Left forelimb (tissue), 1 donor: Measurements from ENCODE around the gene SST.

Source experiments
- DNase-seq: peaks from one replicate; pipeline ENCODE4 v3.0.0-alpha.2; 2018; ENCODE audit warnings: low spot score

The SST gene

DNA sequence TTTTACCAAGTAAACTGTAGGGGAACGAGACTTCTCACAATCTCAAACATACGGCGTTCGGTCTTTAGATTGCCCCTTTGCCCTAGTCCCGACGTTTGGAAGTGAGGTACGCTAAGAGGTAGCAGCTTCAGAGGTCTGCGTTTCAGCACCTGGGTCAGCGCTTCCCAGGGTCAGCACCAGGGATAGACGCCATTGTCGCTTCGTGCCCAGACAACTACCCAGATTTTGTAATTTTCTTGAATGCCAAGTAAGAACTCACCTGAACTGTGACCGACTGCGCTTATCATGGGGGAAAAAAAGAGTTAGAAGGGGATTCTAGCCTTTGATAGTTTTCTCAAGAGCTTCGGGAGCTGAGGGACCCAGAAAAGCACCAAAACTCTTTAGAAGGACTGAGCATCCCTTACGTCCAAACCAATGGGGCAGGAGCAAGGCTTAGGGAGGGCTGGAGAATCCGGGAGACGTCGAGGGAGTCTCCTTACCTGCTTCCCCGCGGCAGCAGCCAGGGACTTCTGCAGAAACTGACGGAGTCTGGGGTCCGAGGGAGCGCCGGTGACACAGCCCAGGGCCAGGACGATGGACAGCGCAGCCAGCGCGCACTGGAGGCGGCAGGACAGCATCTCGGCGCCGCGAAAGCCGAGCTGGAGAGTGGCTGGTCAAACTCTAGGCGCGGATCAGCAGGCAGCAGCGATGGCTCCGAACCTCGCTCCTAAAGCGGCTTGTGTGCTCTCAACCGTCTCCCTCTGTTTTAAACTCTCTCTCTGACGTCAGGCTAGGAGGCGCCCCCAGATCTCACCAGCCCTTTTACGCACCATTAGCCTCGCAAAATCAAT lies at the start of gene SST:
SST (minus strand) TSS at position 720 of the 830 bp plus-strand sequence; CDS start at position 617, 103 bp downstream.
- DNase-seq, result peak; percentile 67

DNA sequence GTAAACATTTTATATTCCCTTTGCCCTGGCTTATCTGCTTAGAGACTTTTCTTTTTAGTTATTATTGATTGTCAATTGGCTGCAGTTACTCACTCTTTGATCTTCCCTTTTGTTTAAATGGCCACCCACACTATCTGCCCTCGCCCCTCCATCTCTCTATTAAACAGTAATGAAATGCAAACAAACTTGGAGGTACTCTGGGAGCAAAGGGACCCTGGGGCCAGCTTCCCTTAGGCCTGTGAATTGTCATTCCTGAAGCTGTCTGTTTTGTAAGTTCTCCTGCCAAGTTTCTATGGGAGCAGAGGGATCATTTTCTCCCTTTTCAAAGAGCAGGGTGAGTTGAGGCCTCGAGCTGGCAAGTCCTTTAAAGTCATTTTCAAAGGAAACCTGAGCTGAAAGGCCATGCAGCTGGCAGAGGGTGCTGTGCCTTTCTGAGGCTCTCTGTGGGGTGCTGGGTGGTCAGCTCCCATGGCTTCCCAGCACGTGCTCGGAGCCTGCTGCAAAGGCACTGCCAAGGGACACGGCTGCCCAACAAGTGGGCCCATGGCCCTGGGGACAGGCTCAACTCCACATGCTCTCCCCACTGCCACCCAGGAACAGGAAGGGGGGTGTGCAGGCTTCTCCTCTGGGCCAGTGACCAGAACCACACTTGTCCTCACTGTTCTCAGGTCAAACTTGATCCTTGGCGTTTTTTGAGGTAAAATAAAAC lies 49.6 kb upstream of the SST start:
- no peak for DNase-seq

DNA sequence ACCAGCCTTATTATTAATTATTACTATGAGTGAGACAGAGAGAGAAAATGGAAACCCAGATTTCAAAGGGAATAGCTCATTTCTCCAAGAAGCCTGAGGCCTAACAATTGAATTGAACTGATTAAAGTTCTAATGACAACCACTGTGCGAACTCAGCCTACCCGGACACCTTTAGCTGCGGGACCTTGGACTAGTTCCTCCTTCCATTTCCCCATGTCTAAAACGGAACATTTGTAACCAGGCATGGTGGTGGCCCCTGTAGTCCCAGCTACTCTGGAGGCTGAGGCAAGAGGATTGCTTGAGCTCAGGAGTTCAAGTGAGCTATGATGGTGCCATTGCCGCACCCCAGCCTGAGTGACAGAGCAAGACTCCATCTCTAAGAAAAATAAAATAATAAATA lies 48.6 kb upstream of the SST start:
- no peak for DNase-seq

DNA sequence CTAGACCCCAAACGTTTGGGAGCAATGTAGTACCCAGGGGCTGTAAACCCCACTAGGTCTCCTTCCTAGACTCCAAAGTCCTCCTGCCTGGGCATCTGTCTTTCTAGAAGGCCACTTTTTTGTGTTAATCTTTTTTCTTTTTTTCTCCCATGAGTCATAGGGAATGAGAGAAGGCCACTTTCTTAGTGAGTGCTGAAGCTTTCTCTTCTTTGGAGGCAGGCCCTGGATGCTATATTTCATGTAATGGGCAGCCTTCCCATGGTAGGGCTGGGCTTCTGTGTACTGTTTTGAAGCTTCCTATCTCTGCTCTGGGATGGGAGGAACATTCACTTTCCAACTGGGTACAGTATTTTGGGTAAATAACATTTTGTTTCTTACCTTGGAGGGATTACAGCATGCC lies 47.4 kb upstream of the SST start:
- DNase-seq, result no peak

DNA sequence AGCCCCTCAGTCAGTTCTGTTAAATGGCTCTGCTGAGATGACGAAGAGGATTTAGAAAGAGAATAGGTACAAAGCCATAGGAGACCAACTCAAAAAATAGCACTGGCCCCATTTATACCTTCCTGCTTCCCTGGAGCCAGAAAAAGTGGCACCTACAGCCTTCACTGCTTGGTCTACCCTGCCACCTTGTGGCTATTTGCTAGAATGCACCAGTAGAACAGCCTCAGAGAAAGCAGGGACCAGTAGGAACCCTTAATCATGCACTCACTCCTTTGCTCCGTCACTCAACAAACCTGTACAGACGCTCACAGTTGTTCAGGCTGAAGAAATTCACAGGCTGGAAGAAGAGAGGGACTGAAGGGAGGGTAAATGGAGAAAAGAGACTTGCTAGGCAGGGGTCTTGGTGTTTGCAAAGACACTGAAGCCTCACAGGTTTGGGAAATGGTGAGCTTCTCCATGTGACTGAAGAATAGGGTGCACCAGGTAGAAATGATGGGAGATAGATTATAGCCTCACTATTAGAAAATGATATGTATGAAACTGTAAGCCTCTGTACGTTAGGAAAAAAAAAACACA lies 44.3 kb upstream of the SST start:
- DNase-seq, result no peak

- no peak for DNase-seq
These were observed 43.3 kb upstream of the SST start for GRCh38 chr3:187713504-187713903.

DNA sequence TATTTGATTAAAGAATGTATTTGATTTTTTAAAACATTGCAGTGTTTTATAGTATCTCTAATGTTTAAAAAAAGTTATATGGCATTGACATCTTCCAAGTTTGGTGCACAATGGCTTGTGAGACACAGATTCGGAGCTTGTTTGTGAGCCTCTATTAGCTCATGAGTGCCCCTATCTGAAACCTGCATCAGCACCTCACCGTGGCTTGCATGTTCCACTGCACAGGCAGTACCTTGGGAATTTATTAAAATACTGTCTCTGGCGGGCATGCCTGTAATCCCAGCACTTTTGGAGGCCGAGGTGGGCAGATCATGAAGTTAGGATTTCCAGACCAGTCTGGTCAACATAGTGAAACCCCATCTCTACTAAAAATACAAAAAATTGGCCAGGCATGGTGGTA lies 39.0 kb upstream of the SST start:
- DNase-seq, result no peak

GRCh38 chr3:187708696-187709095 lies 38.5 kb upstream of the SST start:
- DNase-seq, result no peak

- no peak for DNase-seq
These were observed 36.8 kb upstream of the SST start for GRCh38 chr3:187706971-187707370.

DNA sequence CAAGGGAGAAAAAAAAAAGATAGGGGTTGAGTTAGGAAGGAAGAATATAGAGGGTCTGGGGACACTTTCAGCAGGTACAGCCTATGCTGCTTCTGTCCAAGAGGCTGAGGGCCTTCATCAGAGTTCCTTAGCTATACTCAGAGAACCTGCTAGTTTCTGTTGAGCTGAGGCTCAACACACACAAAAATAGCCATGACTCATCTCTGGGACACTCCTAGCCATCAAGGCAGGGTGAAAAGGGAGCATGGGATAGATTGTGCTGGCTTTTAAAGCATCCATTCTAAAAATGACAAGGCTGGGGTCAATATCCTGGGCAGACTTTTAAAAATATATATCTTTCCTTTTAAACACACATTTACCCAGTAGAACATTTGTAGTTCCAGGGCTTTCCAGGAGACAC lies 35.0 kb upstream of the SST start:
- no peak for DNase-seq

GRCh38 chr3:187702507-187703033 lies 32.4 kb upstream of the SST start, which contains the start of gene RTP2:
TSS of gene RTP2 (minus strand) at chr3:187702557. CDS start at chr3:187702128, 429 bp downstream.
- DNase-seq, result no peak

DNA sequence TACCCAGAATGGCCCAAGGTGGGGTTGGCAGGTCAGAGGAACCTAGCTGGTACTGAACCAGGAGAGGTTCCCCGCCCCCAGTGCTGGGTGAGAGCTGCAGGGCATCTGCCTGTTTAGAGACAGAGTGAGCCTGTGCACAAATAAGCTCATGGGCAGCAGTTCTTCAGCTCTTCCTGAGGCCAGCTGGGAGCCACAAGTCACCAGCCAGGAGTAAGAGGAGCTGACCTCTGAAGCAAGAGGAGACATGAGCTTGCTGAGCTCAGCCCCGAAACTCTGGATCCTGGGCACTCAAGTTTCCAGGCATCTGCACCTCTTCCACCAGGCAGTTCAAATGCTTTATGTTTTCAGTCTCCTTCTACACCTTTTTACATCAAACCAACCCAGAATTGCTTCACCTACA lies 30.1 kb upstream of the SST start:
- DNase-seq, result no peak

DNA sequence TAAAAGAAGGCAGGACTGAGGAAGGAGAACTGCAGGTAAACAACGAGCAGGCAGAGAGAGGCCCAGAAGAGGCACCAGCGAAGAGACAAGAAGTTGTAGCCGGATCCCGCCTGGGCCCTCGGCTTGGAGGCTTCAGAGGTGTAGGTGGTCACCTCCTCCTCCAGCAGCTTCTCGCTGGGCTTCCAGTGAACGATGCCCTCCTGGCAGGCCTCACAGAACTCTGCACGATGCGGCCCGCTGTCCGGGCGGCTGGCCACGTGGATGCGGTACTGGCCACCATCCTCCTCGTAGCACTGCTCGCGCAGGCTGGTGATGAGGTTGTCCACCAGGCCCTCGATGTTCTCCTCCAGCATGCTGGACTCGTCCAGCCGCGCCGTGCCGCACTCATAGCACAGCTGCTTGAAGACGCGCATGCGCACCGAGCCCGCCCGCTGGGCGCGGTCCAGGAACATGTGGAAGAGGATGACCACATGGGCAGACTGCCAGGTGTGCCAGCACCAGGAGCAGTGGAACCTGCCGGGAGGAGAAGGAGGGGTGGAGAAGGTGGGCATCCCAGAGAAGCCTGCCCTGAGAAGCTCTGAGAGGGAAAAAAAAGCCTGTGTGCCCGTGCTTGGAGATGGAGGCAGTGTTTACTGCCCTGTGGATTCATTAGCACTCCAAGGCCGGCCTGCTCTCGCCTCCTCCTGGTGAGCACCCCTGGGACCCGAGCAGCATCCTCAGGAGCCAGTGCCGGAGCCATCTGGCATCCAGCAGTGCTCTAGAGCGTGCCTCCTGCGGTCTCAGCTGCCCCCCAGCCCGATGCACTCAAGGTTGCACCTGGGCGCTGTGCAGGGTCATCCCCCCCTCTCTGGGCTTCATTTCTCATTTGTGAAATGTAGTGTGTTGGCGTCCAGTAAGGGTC lies 28.6 kb upstream of the SST start:
- no peak for DNase-seq

DNA sequence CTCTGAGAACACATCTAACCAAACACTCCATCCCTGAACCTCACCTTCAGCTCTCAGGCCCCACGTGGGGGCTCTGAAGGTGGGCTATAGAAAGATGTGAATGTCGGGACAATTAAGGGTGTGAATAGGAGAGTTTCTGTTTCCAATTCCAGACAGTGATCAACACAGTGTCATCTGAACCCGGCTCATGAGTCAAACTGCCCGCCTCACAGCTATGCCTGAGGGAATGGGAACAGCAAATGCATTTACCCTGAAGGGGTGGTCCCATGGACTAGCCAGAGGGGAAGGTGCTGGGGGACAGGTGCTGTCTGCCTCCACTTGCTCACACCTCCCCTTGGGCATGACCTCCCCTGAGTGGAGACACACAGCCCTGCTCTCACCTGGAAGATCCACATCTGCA lies 25.8 kb upstream of the SST start:
- DNase-seq, result no peak

- no peak for DNase-seq
These were observed 25.3 kb upstream of the SST start for GRCh38 chr3:187695449-187695848.

- no peak for DNase-seq
These were observed 24.6 kb upstream of the SST start for GRCh38 chr3:187694801-187695200.

DNA sequence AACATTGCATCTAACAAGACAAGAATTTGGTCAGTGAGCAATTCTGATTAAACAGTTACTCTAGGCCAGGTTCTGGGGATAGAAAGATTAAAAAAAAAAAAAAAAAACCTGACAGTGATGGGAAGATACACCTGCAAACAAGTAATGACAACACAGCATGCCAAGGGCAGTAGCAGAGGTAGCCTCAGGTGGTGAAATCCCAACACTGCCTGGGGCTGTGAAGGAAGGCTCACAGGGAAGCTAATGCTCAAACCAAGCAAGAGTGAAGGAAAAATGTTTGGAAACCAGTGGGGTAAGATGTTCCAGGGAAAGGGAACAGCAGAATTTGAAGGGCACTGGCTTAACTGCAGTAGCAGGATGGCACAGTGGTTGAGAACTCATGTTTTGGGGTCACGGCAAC lies 23.2 kb upstream of the SST start:
- DNase-seq, result no peak

- no peak for DNase-seq
These were observed 19.8 kb upstream of the SST start for GRCh38 chr3:187689984-187690383.

DNA sequence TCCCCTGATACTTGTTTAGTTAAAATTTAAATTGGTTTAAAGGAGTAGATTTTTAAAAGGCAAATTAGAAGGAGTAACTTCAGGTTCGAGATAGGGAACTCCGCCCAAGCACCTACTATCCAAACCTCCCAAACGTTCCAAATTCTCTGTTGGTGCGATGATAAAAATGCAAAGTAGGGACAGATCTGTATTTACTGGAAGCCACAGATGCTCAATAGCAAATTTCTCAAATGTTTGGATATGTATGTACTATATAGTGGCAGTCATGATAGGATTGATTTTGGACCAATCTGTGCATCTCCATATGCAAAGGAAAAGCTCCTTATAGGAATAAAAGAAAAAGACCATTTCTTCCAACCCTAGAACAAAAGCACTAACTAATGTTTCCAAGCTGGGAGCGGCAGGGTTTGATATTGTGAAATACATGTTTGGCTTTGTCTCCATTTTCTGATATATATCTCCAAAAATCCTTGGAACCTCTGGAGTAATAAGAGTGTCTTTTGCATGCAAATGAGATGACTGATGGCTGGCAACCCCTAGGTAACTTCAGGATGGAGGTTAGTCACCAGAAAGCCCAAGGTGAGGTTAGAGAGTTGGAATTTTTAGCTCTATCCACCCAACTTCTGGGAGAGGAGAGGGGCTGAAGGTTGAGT lies 16.6 kb upstream of the SST start:
- no peak for DNase-seq

DNA sequence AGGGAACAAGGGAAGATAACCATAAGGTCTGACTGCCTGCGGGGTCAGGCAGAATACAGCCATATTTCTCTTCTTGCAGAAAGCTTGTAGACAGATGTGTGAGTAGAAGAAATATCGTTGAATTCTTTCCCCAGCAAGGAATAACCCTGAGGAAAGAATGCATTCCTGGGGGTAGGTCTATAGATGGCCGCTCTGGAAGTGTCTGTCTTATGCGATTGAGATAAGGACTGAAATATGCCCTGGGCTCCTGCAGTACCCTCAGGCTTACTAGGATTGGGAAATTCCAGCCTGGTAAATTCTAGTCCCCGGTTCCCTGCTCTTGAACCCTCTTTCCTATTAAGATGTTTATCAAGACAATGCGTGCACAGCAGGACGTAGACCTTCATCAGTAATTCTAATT lies 15.8 kb upstream of the SST start:
- DNase-seq, result no peak

- DNase-seq, result no peak
These were observed 14.7 kb upstream of the SST start for GRCh38 chr3:187684880-187685279.
